ENCODE results near the gene MGARP.

The MGARP gene

DNA sequence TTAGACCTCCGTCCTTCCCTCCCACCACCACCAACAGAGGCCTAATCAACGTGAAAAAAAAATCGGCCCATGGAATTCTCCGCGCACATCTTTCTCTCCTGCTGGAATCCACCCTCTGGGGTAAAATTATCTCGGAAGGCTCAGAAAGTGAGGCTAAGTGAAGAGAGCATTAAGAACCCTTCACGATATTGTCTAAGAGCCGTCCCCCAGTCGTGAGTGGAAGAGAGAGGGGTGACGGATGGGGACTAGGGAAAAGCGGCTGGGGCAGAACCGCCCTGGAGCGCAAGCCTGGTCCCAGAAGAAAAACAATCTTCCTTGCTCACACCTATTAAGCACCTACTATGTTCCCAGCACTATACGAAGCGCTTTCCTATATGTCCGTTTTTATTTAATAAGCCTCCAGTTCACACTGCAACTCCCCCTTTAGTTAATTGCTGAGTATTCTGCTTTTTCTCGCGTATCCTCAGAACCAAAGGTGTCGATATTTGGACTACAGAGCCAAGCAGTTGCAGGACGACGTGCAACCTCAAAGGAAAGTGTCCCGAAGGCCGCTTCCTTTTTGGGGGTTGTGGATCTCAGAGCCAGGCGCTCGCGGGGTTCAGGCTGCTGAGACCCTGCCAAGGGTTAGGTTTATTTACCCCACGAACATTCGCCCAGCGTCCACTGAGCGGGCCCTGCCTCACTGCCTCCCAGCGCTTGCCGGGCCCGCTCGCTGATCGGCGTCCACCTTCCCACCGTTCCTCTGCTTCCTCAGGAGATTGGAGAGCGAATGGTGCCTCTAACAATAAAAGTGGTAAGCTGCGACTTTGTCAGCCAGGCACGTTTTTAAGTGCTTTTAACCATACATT, 889 bp downstream of the MGARP start:
- H3K36me3 ChIP-seq (ENCODE audit: control insufficient read depth in 2 of 2, insufficient read depth in 1 of 2, low read length in 2 of 2), result no peaks in the 10 kb centered on the region
- peak overlapping the region; percentile 59 for H3K4me3 ChIP-seq (ENCODE audit: low read depth, low read length)
- TF ChIP-seq, protein P1, sequence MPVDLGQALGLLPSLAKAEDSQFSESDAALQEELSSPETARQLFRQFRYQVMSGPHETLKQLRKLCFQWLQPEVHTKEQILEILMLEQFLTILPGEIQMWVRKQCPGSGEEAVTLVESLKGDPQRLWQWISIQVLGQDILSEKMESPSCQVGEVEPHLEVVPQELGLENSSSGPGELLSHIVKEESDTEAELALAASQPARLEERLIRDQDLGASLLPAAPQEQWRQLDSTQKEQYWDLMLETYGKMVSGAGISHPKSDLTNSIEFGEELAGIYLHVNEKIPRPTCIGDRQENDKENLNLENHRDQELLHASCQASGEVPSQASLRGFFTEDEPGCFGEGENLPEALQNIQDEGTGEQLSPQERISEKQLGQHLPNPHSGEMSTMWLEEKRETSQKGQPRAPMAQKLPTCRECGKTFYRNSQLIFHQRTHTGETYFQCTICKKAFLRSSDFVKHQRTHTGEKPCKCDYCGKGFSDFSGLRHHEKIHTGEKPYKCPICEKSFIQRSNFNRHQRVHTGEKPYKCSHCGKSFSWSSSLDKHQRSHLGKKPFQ (tag by site-specific recombination; IDR thresholded peaks at IDR 0.05), result 0 out of 2 replicates have a peak, but pooled peaks have one; percentile 37
- no peak for TF ChIP-seq ZNF514 (tag by site-specific recombination; IDR thresholded peaks at IDR 0.05)
- ChIA-PET POLR2A (no interaction called here), CTCF (interaction anchor here (0.8 to 2.2 kb wide), 3 partner anchors 13 to 21 kb away, joined by 3 to 12 read pairs (median 3); no protein-coding TSS in a partner anchor)
- no peaks in the 10 kb centered on the region for H3K4me1 ChIP-seq (ENCODE audit: control insufficient read depth, insufficient read depth, low read length)
- H3K9me3 ChIP-seq (ENCODE audit: control insufficient read depth, insufficient read depth, low read depth, low read length), result no peaks in the 10 kb centered on the region
- H3K27ac ChIP-seq (ENCODE audit: extremely low read depth, low read depth, low read length), result no peak overlapping the region; the same call in 1 of the 2 replicates

DNA sequence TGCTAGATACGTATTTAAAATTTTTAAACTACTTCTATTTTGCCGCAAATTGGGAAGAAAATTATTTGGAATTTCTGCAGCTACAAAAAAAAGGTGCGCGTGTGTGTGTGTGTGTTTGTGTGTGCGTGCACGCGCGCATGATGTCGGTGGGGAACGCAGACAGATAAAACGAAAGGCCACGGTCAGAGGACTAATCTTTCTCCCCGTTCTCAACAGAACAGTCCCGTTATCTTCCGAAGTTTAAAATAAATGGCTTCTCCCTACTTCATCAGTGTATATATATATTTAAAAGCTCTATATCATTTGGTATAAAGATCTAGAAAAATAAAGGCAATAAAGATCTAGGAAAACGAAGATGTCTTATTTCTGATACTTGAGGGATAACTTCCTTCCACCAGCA, 1.5 kb downstream of the MGARP start:
- H3K9me3 ChIP-seq (ENCODE audit: control insufficient read depth, insufficient read depth, low read depth, low read length), result no peaks in the 10 kb centered on the region
- H3K27ac ChIP-seq (ENCODE audit: extremely low read depth, low read depth, low read length), result no peak overlapping the region
- no peak overlapping the region for H3K4me3 ChIP-seq (ENCODE audit: low read depth, low read length)
- ChIA-PET CTCF (no interaction called here), POLR2A (no interaction called here)
- TF ChIP-seq ZNF626 (tag by site-specific recombination; IDR thresholded peaks at IDR 0.05), result no peak
- TF ChIP-seq ZNF658 (tag by site-specific recombination; IDR thresholded peaks at IDR 0.05), result no peak
- TF ChIP-seq, protein P2, sequence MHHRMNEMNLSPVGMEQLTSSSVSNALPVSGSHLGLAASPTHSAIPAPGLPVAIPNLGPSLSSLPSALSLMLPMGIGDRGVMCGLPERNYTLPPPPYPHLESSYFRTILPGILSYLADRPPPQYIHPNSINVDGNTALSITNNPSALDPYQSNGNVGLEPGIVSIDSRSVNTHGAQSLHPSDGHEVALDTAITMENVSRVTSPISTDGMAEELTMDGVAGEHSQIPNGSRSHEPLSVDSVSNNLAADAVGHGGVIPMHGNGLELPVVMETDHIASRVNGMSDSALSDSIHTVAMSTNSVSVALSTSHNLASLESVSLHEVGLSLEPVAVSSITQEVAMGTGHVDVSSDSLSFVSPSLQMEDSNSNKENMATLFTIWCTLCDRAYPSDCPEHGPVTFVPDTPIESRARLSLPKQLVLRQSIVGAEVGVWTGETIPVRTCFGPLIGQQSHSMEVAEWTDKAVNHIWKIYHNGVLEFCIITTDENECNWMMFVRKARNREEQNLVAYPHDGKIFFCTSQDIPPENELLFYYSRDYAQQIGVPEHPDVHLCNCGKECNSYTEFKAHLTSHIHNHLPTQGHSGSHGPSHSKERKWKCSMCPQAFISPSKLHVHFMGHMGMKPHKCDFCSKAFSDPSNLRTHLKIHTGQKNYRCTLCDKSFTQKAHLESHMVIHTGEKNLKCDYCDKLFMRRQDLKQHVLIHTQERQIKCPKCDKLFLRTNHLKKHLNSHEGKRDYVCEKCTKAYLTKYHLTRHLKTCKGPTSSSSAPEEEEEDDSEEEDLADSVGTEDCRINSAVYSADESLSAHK (tag by site-specific recombination; IDR thresholded peaks at IDR 0.05), result no peak
- TF ChIP-seq TRIM28 (IDR thresholded peaks at IDR 0.05; ENCODE audit: borderline replicate concordance, low read length), result no peak
- no peak for TF ChIP-seq ZNF792 (tag by site-specific recombination; IDR thresholded peaks at IDR 0.05)
- no peak for TF ChIP-seq ZNF473 (tag by site-specific recombination; IDR thresholded peaks at IDR 0.05)
- no peak for TF ChIP-seq ZNF426 (tag by site-specific recombination; IDR thresholded peaks at IDR 0.05)
- TF ChIP-seq ZNF324 (tag by site-specific recombination; IDR thresholded peaks at IDR 0.05), result no peak
- no peak for TF ChIP-seq ZNF112 (tag by site-specific recombination; IDR thresholded peaks at IDR 0.05)
- TF ChIP-seq, protein P3, sequence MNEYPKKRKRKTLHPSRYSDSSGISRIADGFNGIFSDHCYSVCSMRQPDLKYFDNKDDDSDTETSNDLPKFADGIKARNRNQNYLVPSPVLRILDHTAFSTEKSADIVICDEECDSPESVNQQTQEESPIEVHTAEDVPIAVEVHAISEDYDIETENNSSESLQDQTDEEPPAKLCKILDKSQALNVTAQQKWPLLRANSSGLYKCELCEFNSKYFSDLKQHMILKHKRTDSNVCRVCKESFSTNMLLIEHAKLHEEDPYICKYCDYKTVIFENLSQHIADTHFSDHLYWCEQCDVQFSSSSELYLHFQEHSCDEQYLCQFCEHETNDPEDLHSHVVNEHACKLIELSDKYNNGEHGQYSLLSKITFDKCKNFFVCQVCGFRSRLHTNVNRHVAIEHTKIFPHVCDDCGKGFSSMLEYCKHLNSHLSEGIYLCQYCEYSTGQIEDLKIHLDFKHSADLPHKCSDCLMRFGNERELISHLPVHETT (tag by site-specific recombination; IDR thresholded peaks at IDR 0.05), result no peak
- no peak for TF ChIP-seq ZNF433 (tag by site-specific recombination; IDR thresholded peaks at IDR 0.05; ENCODE audit: low read depth)
- no peak for TF ChIP-seq HOXA7 (CRISPR knock-in tag; IDR thresholded peaks at IDR 0.05; ENCODE audit: borderline replicate concordance)
- no peak for TF ChIP-seq ZNF266 (tag by site-specific recombination; IDR thresholded peaks at IDR 0.05; ENCODE audit: low read depth)
- no peak for TF ChIP-seq YY2 (tag by site-specific recombination; IDR thresholded peaks at IDR 0.05)
- TF ChIP-seq, protein P4, sequence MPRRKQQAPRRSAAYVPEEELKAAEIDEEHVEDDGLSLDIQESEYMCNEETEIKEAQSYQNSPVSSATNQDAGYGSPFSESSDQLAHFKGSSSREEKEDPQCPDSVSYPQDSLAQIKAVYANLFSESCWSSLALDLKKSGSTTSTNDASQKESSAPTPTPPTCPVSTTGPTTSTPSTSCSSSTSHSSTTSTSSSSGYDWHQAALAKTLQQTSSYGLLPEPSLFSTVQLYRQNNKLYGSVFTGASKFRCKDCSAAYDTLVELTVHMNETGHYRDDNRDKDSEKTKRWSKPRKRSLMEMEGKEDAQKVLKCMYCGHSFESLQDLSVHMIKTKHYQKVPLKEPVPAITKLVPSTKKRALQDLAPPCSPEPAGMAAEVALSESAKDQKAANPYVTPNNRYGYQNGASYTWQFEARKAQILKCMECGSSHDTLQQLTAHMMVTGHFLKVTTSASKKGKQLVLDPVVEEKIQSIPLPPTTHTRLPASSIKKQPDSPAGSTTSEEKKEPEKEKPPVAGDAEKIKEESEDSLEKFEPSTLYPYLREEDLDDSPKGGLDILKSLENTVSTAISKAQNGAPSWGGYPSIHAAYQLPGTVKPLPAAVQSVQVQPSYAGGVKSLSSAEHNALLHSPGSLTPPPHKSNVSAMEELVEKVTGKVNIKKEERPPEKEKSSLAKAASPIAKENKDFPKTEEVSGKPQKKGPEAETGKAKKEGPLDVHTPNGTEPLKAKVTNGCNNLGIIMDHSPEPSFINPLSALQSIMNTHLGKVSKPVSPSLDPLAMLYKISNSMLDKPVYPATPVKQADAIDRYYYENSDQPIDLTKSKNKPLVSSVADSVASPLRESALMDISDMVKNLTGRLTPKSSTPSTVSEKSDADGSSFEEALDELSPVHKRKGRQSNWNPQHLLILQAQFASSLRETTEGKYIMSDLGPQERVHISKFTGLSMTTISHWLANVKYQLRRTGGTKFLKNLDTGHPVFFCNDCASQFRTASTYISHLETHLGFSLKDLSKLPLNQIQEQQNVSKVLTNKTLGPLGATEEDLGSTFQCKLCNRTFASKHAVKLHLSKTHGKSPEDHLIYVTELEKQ (tag by site-specific recombination; IDR thresholded peaks at IDR 0.05; ENCODE audit: borderline replicate concordance), result no peak
- no peak for TF ChIP-seq ZNF510 (tag by site-specific recombination; IDR thresholded peaks at IDR 0.05; ENCODE audit: insufficient replicate concordance)
- TF ChIP-seq, protein P5, sequence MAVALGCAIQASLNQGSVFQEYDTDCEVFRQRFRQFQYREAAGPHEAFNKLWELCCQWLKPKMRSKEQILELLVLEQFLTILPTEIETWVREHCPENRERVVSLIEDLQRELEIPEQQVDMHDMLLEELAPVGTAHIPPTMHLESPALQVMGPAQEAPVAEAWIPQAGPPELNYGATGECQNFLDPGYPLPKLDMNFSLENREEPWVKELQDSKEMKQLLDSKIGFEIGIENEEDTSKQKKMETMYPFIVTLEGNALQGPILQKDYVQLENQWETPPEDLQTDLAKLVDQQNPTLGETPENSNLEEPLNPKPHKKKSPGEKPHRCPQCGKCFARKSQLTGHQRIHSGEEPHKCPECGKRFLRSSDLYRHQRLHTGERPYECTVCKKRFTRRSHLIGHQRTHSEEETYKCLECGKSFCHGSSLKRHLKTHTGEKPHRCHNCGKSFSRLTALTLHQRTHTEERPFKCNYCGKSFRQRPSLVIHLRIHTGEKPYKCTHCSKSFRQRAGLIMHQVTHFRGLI (tag by site-specific recombination; IDR thresholded peaks at IDR 0.05), result no peak
- TF ChIP-seq GLI4 (tag by site-specific recombination; IDR thresholded peaks at IDR 0.05), result no peak
- TF ChIP-seq ZFP3 (tag by site-specific recombination; IDR thresholded peaks at IDR 0.05; ENCODE audit: low read depth), result no peak
- TF ChIP-seq ZNF76 (tag by site-specific recombination; IDR thresholded peaks at IDR 0.05; ENCODE audit: borderline replicate concordance, low read depth), result no peak
- H3K36me3 ChIP-seq (ENCODE audit: control insufficient read depth in 2 of 2, insufficient read depth in 1 of 2, low read length in 2 of 2), result no peaks in the 10 kb centered on the region
- H3K4me1 ChIP-seq (ENCODE audit: control insufficient read depth, insufficient read depth, low read length), result no peaks in the 10 kb centered on the region

Measured in HEK293 (cell line).